GM12878 (cell line): Measurements from ENCODE around the gene FUZ. TPM values are rescaled to one million over a fixed set of nuclear protein-coding genes. Genes with fewer than 3 reads are reported as not detected.

Experiments used
- ASH2L ChIP-seq: fragments of 300-600, 200-600 bp; sonication (generic); IDR thresholded peaks from 2 replicates; pipeline ENCODE4 v1.6.1; 2017; ENCODE audit warnings: low read depth, mild to moderate bottlenecking, borderline replicate concordance
- ATF2 ChIP-seq: IDR thresholded peaks from 2 replicates; pipeline ENCODE4 v1.6.1; 2012; ENCODE audit warnings: low read length, inconsistent platforms
- ATF7 ChIP-seq: fragments of 450-650 bp; IDR thresholded peaks from 2 replicates; pipeline ENCODE4 v1.6.1; 2016; ENCODE audit warnings: low read depth, mild to moderate bottlenecking
- BHLHE40 ChIP-seq, 2 experiments: fragments of 450-650 bp in 1 of 2; IDR thresholded peaks; 2 replicates each; pipeline ENCODE4 v1.6.1; 2011 to 2017; ENCODE audit warnings: low read depth in 2 of 2, borderline replicate concordance in 1 of 2, improper control_type of control experiment in 1 of 2, low read length in 1 of 2, mild to moderate bottlenecking in 1 of 2
- BRCA1 ChIP-seq: IDR thresholded peaks from 2 replicates; pipeline ENCODE4 v1.6.1; 2011; ENCODE audit warnings: low read depth, low read length, improper control_type of control experiment
- CBX3 ChIP-seq: fragments of 200-600 bp; sonication (generic); IDR thresholded peaks from 2 replicates; pipeline ENCODE4 v1.6.1; 2016; ENCODE audit warnings: low read depth, borderline replicate concordance
- EZH2 ChIP-seq: IDR thresholded peaks from 2 replicates; pipeline ENCODE4 v1.6.1; 2012; ENCODE audit warnings: low read depth, mild to moderate bottlenecking, control low read depth, inconsistent platforms, low read length, borderline replicate concordance; ENCODE audit not compliant: control insufficient read depth
- GATAD2B ChIP-seq: fragments of 450-650 bp; conservative IDR thresholded peaks from 2 replicates; pipeline ENCODE4 v1.6.1; 2017; ENCODE audit warnings: low read depth, mild to moderate bottlenecking, moderate library complexity
- HDAC2 ChIP-seq: fragments of 200-600 bp; sonication (generic); IDR thresholded peaks from 2 replicates; pipeline ENCODE4 v1.6.1; 2017
- HDAC6 ChIP-seq: fragments of 200-600 bp; sonication (generic); IDR thresholded peaks from one replicate; pipeline ENCODE4 v1.8.0; 2017; ENCODE audit warnings: antibody characterized with exemption; ENCODE audit not compliant: unreplicated experiment
- IKZF2 ChIP-seq, 2 experiments: fragments of 450-650 bp; IDR thresholded peaks; 2 replicates each; pipeline ENCODE4 v1.6.1; 2017; ENCODE audit warnings: mild to moderate bottlenecking in 2 of 2, moderate library complexity in 2 of 2
- KDM1A ChIP-seq: fragments of 200-600 bp; sonication (generic); IDR thresholded peaks from 2 replicates; pipeline ENCODE4 v1.6.1; 2016; ENCODE audit warnings: borderline replicate concordance
- MTA3 ChIP-seq: IDR thresholded peaks from 2 replicates; pipeline ENCODE4 v1.6.1; 2012; ENCODE audit warnings: low read length, inconsistent platforms, borderline replicate concordance
- MYB ChIP-seq: fragments of 150-350 bp; IDR thresholded peaks from 2 replicates; pipeline ENCODE4 v1.6.1; 2014; ENCODE audit warnings: mild to moderate bottlenecking, low read depth, low read length, borderline replicate concordance
- PAX8 ChIP-seq: fragments of 450-650 bp; IDR thresholded peaks from 2 replicates; pipeline ENCODE4 v1.6.1; 2017; ENCODE audit warnings: mild to moderate bottlenecking, moderate library complexity
- POLR2A ChIP-seq: IDR thresholded peaks from 2 replicates; pipeline ENCODE4 v1.6.1; 2011; ENCODE audit warnings: low read depth, mild to moderate bottlenecking, low read length
- RFX5 ChIP-seq: IDR thresholded peaks from 2 replicates; pipeline ENCODE4 v1.6.1; 2011; ENCODE audit warnings: low read depth, low read length, improper control_type of control experiment
- RUNX3 ChIP-seq: IDR thresholded peaks from 2 replicates; pipeline ENCODE4 v1.6.1; 2012; ENCODE audit warnings: low read length, inconsistent platforms
- SPI1 ChIP-seq: IDR thresholded peaks from 2 replicates; pipeline ENCODE4 v1.6.1; 2011; ENCODE audit warnings: low read depth, mild to moderate bottlenecking, low read length, moderate library complexity, borderline replicate concordance; ENCODE audit not compliant: insufficient read depth
- TAF1 ChIP-seq: IDR thresholded peaks from 2 replicates; pipeline ENCODE4 v1.6.1; 2011; ENCODE audit warnings: mild to moderate bottlenecking, low read depth, low read length, borderline replicate concordance
- TARDBP ChIP-seq: IDR thresholded peaks from 2 replicates; pipeline ENCODE4 v1.6.1; 2016; ENCODE audit warnings: borderline replicate concordance
- TBL1XR1 ChIP-seq: IDR thresholded peaks from 2 replicates; pipeline ENCODE4 v1.6.1; 2012; ENCODE audit warnings: low read depth, low read length, improper control_type of control experiment
- ZNF217 ChIP-seq: fragments of 450-650 bp; IDR thresholded peaks from 2 replicates; pipeline ENCODE4 v1.6.1; 2017; ENCODE audit warnings: antibody characterized with exemption, mild to moderate bottlenecking
- ZNF622 ChIP-seq: fragments of 450-650 bp; IDR thresholded peaks from 2 replicates; pipeline ENCODE4 v1.6.1; 2017; ENCODE audit warnings: mild to moderate bottlenecking, inconsistent platforms
- polyA plus RNA-seq, 11 experiments: library from polyadenylated mRNA; depleted of rRNA in 4 of 11; unstranded in 6 of 11; stranded (reverse) in 5 of 11; fragments of >200 nt; fragmentation: Nextera tagmentation in 4 of 11; fragmentation: Illumina TruSeq in 1 of 11; extraction: Ambion mirVana in 4 of 11; extraction: Trizol in 1 of 11; gene quantifications; 1 replicate in 1 of 11; 2 replicates in 10 of 11; pipeline versions ENCODE4 v1.2.1 to v1.2.3, GENCODE V29; 2011 to 2016; ENCODE audit warnings: inconsistent platforms in 2 of 11, missing spikeins in 2 of 11, low read depth in 1 of 11
- total RNA-seq, 4 experiments: library from RNA; depleted of rRNA in 3 of 4; stranded (reverse); fragments of >200 nt in 3 of 4; fragmentation: Illumina TruSeq in 1 of 4; extraction: Trizol in 1 of 4; gene quantifications; 2 replicates each; pipeline versions ENCODE4 v1.2.1 to v1.2.3, GENCODE V29; 2013 to 2021
- TF ChIP-seq, protein P1 (sequence below): fragments of 150-350 bp; IDR thresholded peaks from 2 replicates; pipeline ENCODE4 v1.6.1; 2016; ENCODE audit warnings: low read depth, low read length
- TF ChIP-seq, protein P2 (sequence below): fragments of 450-650 bp; IDR thresholded peaks from 2 replicates; pipeline ENCODE4 v1.6.1; 2018; ENCODE audit warnings: mild to moderate bottlenecking, low read depth, moderate library complexity; ENCODE audit not compliant: partially characterized antibody

Gene FUZ
- total and polyA plus RNA-seq, 10 of the 15 experiments (the other 5 are each of a cell fraction or from before 2014, with no cell fraction given): 0.18 to 11.5 (median 8.8) TPM

- TF ChIP-seq ASH2L: no peak; the same call in 1 of the 2 replicates
- no peak for TF ChIP-seq PAX8
- TF ChIP-seq MYB: no peak
- no peak for TF ChIP-seq MTA3
- TF ChIP-seq GATAD2B: 0 out of 2 replicates have a peak, but pooled peaks have one; percentile 51
- TF ChIP-seq ZNF217: no peak
- TF ChIP-seq POLR2A: peak; percentile 89
- no peak for TF ChIP-seq ATF2
- no peak for TF ChIP-seq TARDBP
- TF ChIP-seq SPI1: 0 out of 2 replicates have a peak, but pooled peaks have one; percentile 35
- peak; percentile 69 for TF ChIP-seq RUNX3
- no peak for TF ChIP-seq CBX3
- TF ChIP-seq, protein P1, sequence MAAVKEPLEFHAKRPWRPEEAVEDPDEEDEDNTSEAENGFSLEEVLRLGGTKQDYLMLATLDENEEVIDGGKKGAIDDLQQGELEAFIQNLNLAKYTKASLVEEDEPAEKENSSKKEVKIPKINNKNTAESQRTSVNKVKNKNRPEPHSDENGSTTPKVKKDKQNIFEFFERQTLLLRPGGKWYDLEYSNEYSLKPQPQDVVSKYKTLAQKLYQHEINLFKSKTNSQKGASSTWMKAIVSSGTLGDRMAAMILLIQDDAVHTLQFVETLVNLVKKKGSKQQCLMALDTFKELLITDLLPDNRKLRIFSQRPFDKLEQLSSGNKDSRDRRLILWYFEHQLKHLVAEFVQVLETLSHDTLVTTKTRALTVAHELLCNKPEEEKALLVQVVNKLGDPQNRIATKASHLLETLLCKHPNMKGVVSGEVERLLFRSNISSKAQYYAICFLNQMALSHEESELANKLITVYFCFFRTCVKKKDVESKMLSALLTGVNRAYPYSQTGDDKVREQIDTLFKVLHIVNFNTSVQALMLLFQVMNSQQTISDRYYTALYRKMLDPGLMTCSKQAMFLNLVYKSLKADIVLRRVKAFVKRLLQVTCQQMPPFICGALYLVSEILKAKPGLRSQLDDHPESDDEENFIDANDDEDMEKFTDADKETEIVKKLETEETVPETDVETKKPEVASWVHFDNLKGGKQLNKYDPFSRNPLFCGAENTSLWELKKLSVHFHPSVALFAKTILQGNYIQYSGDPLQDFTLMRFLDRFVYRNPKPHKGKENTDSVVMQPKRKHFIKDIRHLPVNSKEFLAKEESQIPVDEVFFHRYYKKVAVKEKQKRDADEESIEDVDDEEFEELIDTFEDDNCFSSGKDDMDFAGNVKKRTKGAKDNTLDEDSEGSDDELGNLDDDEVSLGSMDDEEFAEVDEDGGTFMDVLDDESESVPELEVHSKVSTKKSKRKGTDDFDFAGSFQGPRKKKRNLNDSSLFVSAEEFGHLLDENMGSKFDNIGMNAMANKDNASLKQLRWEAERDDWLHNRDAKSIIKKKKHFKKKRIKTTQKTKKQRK: no peak
- TF ChIP-seq HDAC2: no peak
- no peak for TF ChIP-seq ZNF622
- no peak for TF ChIP-seq KDM1A
- TF ChIP-seq ATF7: no peak
- peak; percentile 18; the same call in 1 of the 2 replicates for TF ChIP-seq RFX5
- TF ChIP-seq EZH2: no peak
- TF ChIP-seq BHLHE40 (IDR thresholded peaks at IDR 0.05; ENCODE audit: borderline replicate concordance in 1 of 2, low read depth in 2 of 2, low read length in 1 of 2): peak in 1 of 2 experiments; percentile 71; a peak in 2 of 4 replicates
- TF ChIP-seq, protein P2, sequence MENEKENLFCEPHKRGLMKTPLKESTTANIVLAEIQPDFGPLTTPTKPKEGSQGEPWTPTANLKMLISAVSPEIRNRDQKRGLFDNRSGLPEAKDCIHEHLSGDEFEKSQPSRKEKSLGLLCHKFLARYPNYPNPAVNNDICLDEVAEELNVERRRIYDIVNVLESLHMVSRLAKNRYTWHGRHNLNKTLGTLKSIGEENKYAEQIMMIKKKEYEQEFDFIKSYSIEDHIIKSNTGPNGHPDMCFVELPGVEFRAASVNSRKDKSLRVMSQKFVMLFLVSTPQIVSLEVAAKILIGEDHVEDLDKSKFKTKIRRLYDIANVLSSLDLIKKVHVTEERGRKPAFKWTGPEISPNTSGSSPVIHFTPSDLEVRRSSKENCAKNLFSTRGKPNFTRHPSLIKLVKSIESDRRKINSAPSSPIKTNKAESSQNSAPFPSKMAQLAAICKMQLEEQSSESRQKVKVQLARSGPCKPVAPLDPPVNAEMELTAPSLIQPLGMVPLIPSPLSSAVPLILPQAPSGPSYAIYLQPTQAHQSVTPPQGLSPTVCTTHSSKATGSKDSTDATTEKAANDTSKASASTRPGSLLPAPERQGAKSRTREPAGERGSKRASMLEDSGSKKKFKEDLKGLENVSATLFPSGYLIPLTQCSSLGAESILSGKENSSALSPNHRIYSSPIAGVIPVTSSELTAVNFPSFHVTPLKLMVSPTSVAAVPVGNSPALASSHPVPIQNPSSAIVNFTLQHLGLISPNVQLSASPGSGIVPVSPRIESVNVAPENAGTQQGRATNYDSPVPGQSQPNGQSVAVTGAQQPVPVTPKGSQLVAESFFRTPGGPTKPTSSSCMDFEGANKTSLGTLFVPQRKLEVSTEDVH: no peak
- TF ChIP-seq IKZF2 (IDR thresholded peaks at IDR 0.05): no peak
- TF ChIP-seq TAF1: peak; percentile 21; the same call in 1 of the 2 replicates
- TF ChIP-seq BRCA1: no peak
- TF ChIP-seq TBL1XR1: no peak
- TF ChIP-seq HDAC6: no peak
These were observed 5.0 kb upstream of the FUZ start, which contains the start of gene MED25 (continued) for GRCh38 chr19:49817964-49818648.
